HEK293T (cell line): ENCODE results near the gene BCL10.

Experiments
- BHLHE40 ChIP-seq: fragments of 450-650 bp; IDR thresholded peaks from 2 replicates; pipeline ENCODE4 v1.6.1; 2016; ENCODE audit warnings: mild to moderate bottlenecking, moderate library complexity, borderline replicate concordance
- FOXK2 ChIP-seq: fragments of 450-650 bp; IDR thresholded peaks from 2 replicates; pipeline ENCODE4 v1.6.1; 2016; ENCODE audit warnings: mild to moderate bottlenecking
- FOXM1 ChIP-seq: fragments of 450-650 bp; IDR thresholded peaks from 2 replicates; pipeline ENCODE4 v1.6.1; 2017; ENCODE audit warnings: mild to moderate bottlenecking, borderline replicate concordance
- ZNF384 ChIP-seq: fragments of 450-650 bp; IDR thresholded peaks from 2 replicates; pipeline ENCODE4 v1.6.1; 2016

DNA sequence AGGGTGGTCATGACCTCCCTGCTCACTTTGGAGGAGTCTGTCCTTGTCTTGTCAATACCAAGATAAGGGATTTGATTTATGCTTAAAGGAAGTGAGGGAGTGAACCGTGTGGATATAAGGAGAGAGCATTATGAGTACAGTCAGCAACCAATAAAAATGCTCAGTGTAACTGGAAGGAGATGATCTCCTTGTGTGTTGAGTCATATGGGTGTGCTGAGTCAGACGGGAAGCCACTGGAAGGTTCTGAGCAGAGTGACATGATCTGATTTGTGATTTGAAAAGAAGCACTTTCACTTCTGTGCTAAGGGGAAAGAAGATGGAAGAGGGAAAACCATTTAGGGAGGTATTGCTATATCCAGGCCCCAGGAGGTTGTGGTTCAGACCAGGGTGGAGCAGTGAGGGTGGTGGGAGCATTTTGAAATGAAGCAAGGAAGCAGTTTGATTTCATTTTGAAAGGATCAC, 2.5 kb upstream of the BCL10 start:
- TF ChIP-seq ZNF384 (no peak), FOXM1 (no peak), FOXK2 (no peak), BHLHE40 (no peak)
